Body of pancreas (tissue), 4 donors: ENCODE results near the gene SLC28A1.

Source experiments
- CTCF ChIP-seq, 7 experiments: fragments of 450-650 bp in 4 of 7; fragments of 200-600 bp in 3 of 7; sonication (generic) in 3 of 7; IDR thresholded peaks; one replicate each; pipeline ENCODE4 v1.5.1; 2016 to 2019; ENCODE audit warnings: antibody characterized with exemption in 7 of 7
- POLR2A ChIP-seq, 3 donors: fragments of 450-650 bp; IDR thresholded peaks; one replicate each; pipeline ENCODE4 v1.6.1; 2016; ENCODE audit warnings: antibody characterized with exemption in 3 of 3, mild to moderate bottlenecking in 2 of 3

GRCh38 chr15:84944311-84944710 is 59.8 kb downstream of the SLC28A1 start:
- TF ChIP-seq POLR2A (IDR thresholded peaks at IDR 0.05): no peak
- TF ChIP-seq CTCF (IDR thresholded peaks at IDR 0.05): no peak
